Erythroblast (primary cell): ENCODE results near the gene CHN2.

Source experiments
- GATA1 ChIP-seq: IDR thresholded peaks from 2 replicates; pipeline ENCODE4 v1.6.1; 2011; ENCODE audit warnings: low read depth, mild to moderate bottlenecking, control low read depth, low read length, moderate library complexity
- POLR2A ChIP-seq: IDR thresholded peaks from 2 replicates; pipeline ENCODE4 v1.6.1; 2011; ENCODE audit warnings: mild to moderate bottlenecking, low read length

DNA sequence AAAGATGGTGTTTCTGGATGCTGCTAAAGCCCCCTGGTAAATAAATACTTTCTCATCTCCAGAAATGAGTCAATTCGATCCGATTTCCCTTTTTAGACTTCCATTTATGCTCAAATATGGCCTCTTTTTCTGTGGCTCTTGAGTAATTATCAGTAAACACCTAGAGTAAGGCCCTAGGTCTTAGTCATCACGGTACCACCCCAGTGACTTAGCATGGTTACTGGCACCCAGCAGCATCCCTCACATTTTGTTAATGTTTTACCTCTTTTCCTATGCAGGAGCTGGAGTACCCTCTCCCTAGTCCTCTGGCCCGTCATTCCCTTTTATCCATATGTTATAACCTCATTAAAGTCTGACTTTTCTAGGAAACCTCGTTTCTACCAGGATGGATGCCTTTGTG, 19.5 kb downstream of the CHN2 start:
- no peak for TF ChIP-seq POLR2A
- no peak for TF ChIP-seq GATA1
